C4-2B (cell line): ENCODE data around the gene WDR77.

ENCODE experiments used
- CTCF ChIP-seq: fragments of 450-650 bp; conservative IDR thresholded peaks from 2 replicates; pipeline ENCODE4 v1.5.1; 2017; ENCODE audit warnings: mild to moderate bottlenecking
- ZFX ChIP-seq: fragments of 450-650 bp; IDR thresholded peaks from 2 replicates; pipeline ENCODE4 v1.6.1; 2017

- no peak for TF ChIP-seq CTCF
- TF ChIP-seq ZFX = no peak
These were observed 14.1 kb upstream of the WDR77 start for GRCh38 chr1:111463029-111463683.
